A549 (cell line): ENCODE data around the gene TCP11L1. TPM values are rescaled to one million over a fixed set of nuclear protein-coding genes. Genes with fewer than 3 reads are reported as not detected.

Experiments
- ATAC-seq, 2 experiments: fragments of 200-7000 bp in 1 of 2; fragments of >200 bp in 1 of 2; cut with Nextera tagmentation in 1 of 2; cut with Tn5 transposase in 1 of 2; 3 replicates each; pipeline versions ENCODE4 v1.8.0 to v1.9.1; 2018 to 2020; ENCODE audit warnings: mild to moderate bottlenecking in 1 of 2, moderate library complexity in 1 of 2
- CTCF ChIA-PET: fragments of 300-600 bp; sonication (Branson Sonifier 250); formaldehyde crosslinking; extraction: SDS; loops from one replicate; lab custom pipeline; 2021; ENCODE audit warnings: antibody characterized with exemption, inconsistent platforms; lab: Yijun Ruan, JAX
- POLR2A ChIA-PET: fragments of 350-600 bp; formaldehyde crosslinking; extraction: SDS; loops from one replicate; lab custom pipeline; 2021; ENCODE audit warnings: antibody characterized with exemption, inconsistent platforms; lab: Yijun Ruan, JAX
- DNase-seq, 2 experiments: peaks; one replicate each; pipeline versions ENCODE4 v3.0.0 to v3.0.0-alpha.2; 2011 to 2016; ENCODE audit warnings: low read depth in 1 of 2, low spot score in 1 of 2
- FAIRE-seq: peaks from 2 replicates; lab custom pipeline; 2011; peaks lifted over from hg19 to GRCh38; lab: Jason Lieb, UNC
- H3K27ac ChIP-seq, 2 experiments: fragments of >200 bp; sonication (Bioruptor Twin); formaldehyde crosslinking; 3 replicates each; pipeline ENCODE4 v1.5.1; 2016 to 2017
- H3K4me1 ChIP-seq: fragments of >200 bp; sonication (Bioruptor Twin); formaldehyde crosslinking; 3 replicates; pipeline ENCODE4 v1.6.1; 2016
- H3K4me2 ChIP-seq: fragments of >200 bp; sonication (Bioruptor Twin); formaldehyde crosslinking; 3 replicates; pipeline ENCODE4 v1.6.1; 2016
- H3K4me3 ChIP-seq: fragments of >200 bp; sonication (Bioruptor Twin); formaldehyde crosslinking; 3 replicates; pipeline ENCODE4 v1.5.1; 2016
- H3K9me3 ChIP-seq: fragments of >200 bp; sonication (Bioruptor Twin); formaldehyde crosslinking; 3 replicates; pipeline ENCODE4 v1.6.1; 2016
- CEBPB ChIP-seq, 2 experiments: fragments of >200 bp in 1 of 2; sonication (Bioruptor Twin) in 1 of 2; formaldehyde crosslinking in 1 of 2; IDR thresholded peaks; 2 replicates each; pipeline ENCODE4 v1.6.1; 2012 to 2016
- E2F6 ChIP-seq: IDR thresholded peaks from 2 replicates; pipeline ENCODE4 v1.6.1; 2012; ENCODE audit warnings: low read depth, borderline replicate concordance
- ESRRA ChIP-seq: fragments of 150-350 bp; IDR thresholded peaks from 2 replicates; pipeline ENCODE4 v1.6.1; 2014; ENCODE audit warnings: mild to moderate bottlenecking, low read length, borderline replicate concordance
- FOSL2 ChIP-seq, 2 experiments: fragments of 450-650 bp in 1 of 2; fragments of >200 bp in 1 of 2; sonication (Bioruptor Twin) in 1 of 2; formaldehyde crosslinking; IDR thresholded peaks; 2 replicates each; pipeline versions ENCODE4 v1.5.0 to v1.6.1; 2016 to 2020; ENCODE audit warnings: mild to moderate bottlenecking in 1 of 2, moderate library complexity in 1 of 2
- FOXS1 ChIP-seq: fragments of 250-450 bp; sonication (Bioruptor Pico); IDR thresholded peaks from 2 replicates; pipeline ENCODE4 v1.5.0; 2020; ENCODE audit warnings: mild to moderate bottlenecking, moderate library complexity
- GATA3 ChIP-seq: IDR thresholded peaks from 2 replicates; pipeline ENCODE4 v1.6.1; 2012; ENCODE audit warnings: borderline replicate concordance
- HES2 ChIP-seq: fragments of >200 bp; sonication (Bioruptor Twin); formaldehyde crosslinking; IDR thresholded peaks from 2 replicates; pipeline ENCODE4 v1.6.1; 2016
- HMGXB4 ChIP-seq: fragments of 250-450 bp; sonication (Bioruptor Pico); IDR thresholded peaks from 2 replicates; pipeline ENCODE4 v1.5.0; 2021; ENCODE audit warnings: mild to moderate bottlenecking, moderate library complexity, borderline replicate concordance
- HOXB5 ChIP-seq: fragments of 250-450 bp; sonication (Bioruptor Pico); IDR thresholded peaks from 2 replicates; pipeline ENCODE4 v1.5.0; 2020; ENCODE audit warnings: mild to moderate bottlenecking, moderate library complexity
- MAFK ChIP-seq: fragments of 450-650 bp; IDR thresholded peaks from 2 replicates; pipeline ENCODE4 v1.6.1; 2014; ENCODE audit not compliant: partially characterized antibody
- MAX ChIP-seq: IDR thresholded peaks from 2 replicates; pipeline ENCODE4 v1.6.1; 2012
- MAZ ChIP-seq: fragments of 150-350 bp; IDR thresholded peaks from 2 replicates; pipeline ENCODE4 v1.6.1; 2014; ENCODE audit warnings: antibody characterized with exemption, low read depth, low read length, borderline replicate concordance
- NFE2L2 ChIP-seq: fragments of 150-350 bp; conservative IDR thresholded peaks from 2 replicates; pipeline ENCODE4 v1.6.1; 2014; ENCODE audit warnings: low read length
- NPAS2 ChIP-seq: fragments of 250-450 bp; sonication (Bioruptor Pico); IDR thresholded peaks from 2 replicates; pipeline ENCODE4 v1.8.0; 2022; ENCODE audit warnings: mild to moderate bottlenecking, moderate library complexity, borderline replicate concordance
- NR3C1 ChIP-seq: fragments of >200 bp; sonication (Bioruptor Twin); formaldehyde crosslinking; IDR thresholded peaks from 3 replicates; pipeline ENCODE4 v1.6.1; 2017
- RAD21 ChIP-seq, 2 experiments: fragments of >200 bp in 1 of 2; sonication (Bioruptor Twin) in 1 of 2; formaldehyde crosslinking in 1 of 2; IDR thresholded peaks in 1 of 2; conservative IDR thresholded peaks in 1 of 2; 2 replicates in 1 of 2; 3 replicates in 1 of 2; pipeline ENCODE4 v1.6.1; 2012 to 2018; ENCODE audit warnings: inconsistent platforms in 1 of 2
- RARB ChIP-seq: fragments of 250-450 bp; sonication (Bioruptor Pico); IDR thresholded peaks from 2 replicates; pipeline ENCODE4 v1.8.0; 2021; ENCODE audit warnings: mild to moderate bottlenecking, moderate library complexity
- REST ChIP-seq: fragments of 200-600 bp; sonication (generic); IDR thresholded peaks from 2 replicates; pipeline ENCODE4 v1.6.1; 2016; ENCODE audit warnings: antibody characterized with exemption, mild to moderate bottlenecking, moderate library complexity
- RNF2 ChIP-seq: fragments of 200-600 bp; sonication (generic); IDR thresholded peaks from 2 replicates; pipeline ENCODE4 v1.6.1; 2016; ENCODE audit warnings: low read depth, mild to moderate bottlenecking, antibody characterized with exemption, moderate library complexity, borderline replicate concordance
- TFCP2L1 ChIP-seq: fragments of 250-450 bp; sonication (Bioruptor Pico); IDR thresholded peaks from 2 replicates; pipeline ENCODE4 v1.5.0; 2021; ENCODE audit warnings: mild to moderate bottlenecking
- USF2 ChIP-seq: fragments of 450-650 bp; IDR thresholded peaks from 2 replicates; pipeline ENCODE4 v1.6.1; 2014; ENCODE audit warnings: antibody characterized with exemption
- ZC3H11A ChIP-seq: fragments of 450-650 bp; IDR thresholded peaks from 2 replicates; pipeline ENCODE4 v1.6.1; 2014; ENCODE audit warnings: antibody characterized with exemption, mild to moderate bottlenecking
- ZNF302 ChIP-seq: fragments of 250-450 bp; sonication (Bioruptor Pico); IDR thresholded peaks from 2 replicates; pipeline ENCODE4 v1.9.0; 2021; ENCODE audit warnings: inconsistent platforms, mild to moderate bottlenecking, moderate library complexity
- WGBS: methylation state at CpG from one replicate; pipeline ENCODE4 v1.1.6; 2017; ENCODE audit errors: missing lambda C conversion rate; 5-methylcytosine and 5-hydroxymethylcytosine counted together
- polyA plus RNA-seq, 4 experiments: library from polyadenylated mRNA; depleted of rRNA in 3 of 4; stranded (reverse); fragments of >200 nt; fragmentation: RNase III in 1 of 4; extraction: RNeasy Plus Mini Kit Qiagen cat#74134 plus additional on column Dnase treatment in 1 of 4; gene quantifications; 2 replicates in 3 of 4; 3 replicates in 1 of 4; pipeline ENCODE4 v1.2.3, GENCODE V29; 2011 to 2017

The TCP11L1 gene
- polyA plus RNA-seq, 2 of the 4 experiments (the other 2 are of a cell fraction): 30.3 to 42.1 TPM

- 98% methylated on average over 3 of the region's 3 CpGs for WGBS
- CTCF ChIA-PET: interaction anchor here (0.8 to 2.5 kb wide), 6 partner anchors 9 to 100 kb away, joined by 3 to 13 read pairs (median 4); partner anchors contain the start of genes DEPDC7 and TCP11L1
- peak overlapping the region; percentile 50 for H3K4me2 ChIP-seq
These were observed 20.9 kb downstream of the TCP11L1 start for GRCh38 chr11:33060271-33060670.

GRCh38 chr11:33062137-33062536 is 22.8 kb downstream of the TCP11L1 start:
- WGBS: 37% methylated on average over 5 of the region's 5 CpGs
- CTCF ChIA-PET: interaction anchor here (0.8 to 2.5 kb wide), 8 partner anchors 7 to 169 kb away, joined by 3 to 13 read pairs (median 4); partner anchors contain the start of gene TCP11L1
- Histone ChIP-seq H3K4me1 (peaks cover 81% of the 10 kb centered on the region), H3K27ac (peak overlapping the region; percentile 85 to 88), H3K4me2 (peak overlapping the region; percentile 50), H3K9me3 (no peaks in the 10 kb centered on the region), H3K4me3 (no peak overlapping the region)
- ATAC-seq (no peak), FAIRE-seq (no peak), DNase-seq (peak in 1 of 2 experiments; percentile 37)
- POLR2A ChIA-PET: interaction anchor here (1.3 to 4.2 kb wide), 3 partner anchors 18 to 46 kb away, joined by 5 to 34 read pairs (median 7); partner anchors contain the start of gene TCP11L1
- TF ChIP-seq HOXB5 (no peak), FOSL2 (IDR thresholded peaks at IDR 0.05) (no peak), FOSL2 (CRISPR knock-in tag; IDR thresholded peaks at IDR 0.05) (no peak), REST (no peak), TFCP2L1 (CRISPR knock-in tag) (no peak), HMGXB4 (CRISPR knock-in tag) (no peak), E2F6 (no peak), CEBPB (IDR thresholded peaks at IDR 0.05) (no peak), NR3C1 (no peak), GATA3 (no peak), HES2 (no peak), RNF2 (no peak), MAFK (no peak), MAZ (no peak), RARB (CRISPR knock-in tag) (no peak), RAD21 (conservative IDR thresholded peaks at IDR 0.05 in 1 of 2, IDR thresholded peaks at IDR 0.05 in 1 of 2) (no peak), NPAS2 (CRISPR knock-in tag) (no peak), ZNF302 (CRISPR knock-in tag) (no peak), USF2 (no peak), MAX (no peak)

More at GRCh38 chr11:33060271-33060670, 20.9 kb downstream of the TCP11L1 start:
- TF ChIP-seq ESRRA (no peak), FOXS1 (no peak), ZC3H11A (0 out of 2 replicates have a peak, but pooled peaks have one; percentile 3), NFE2L2 (no peak), USF2 (no peak)
- TF ChIP-seq, all 56 proteins: peak for 1
- H3K4me3 ChIP-seq: no peak overlapping the region
- peaks cover 96% of the 10 kb centered on the region for H3K4me1 ChIP-seq
- FAIRE-seq (no peak), DNase-seq (no peak), ATAC-seq (peak in 1 of 2 experiments; percentile 19; a peak in 1 of 6 replicates)
- peak overlapping the region; percentile 85 to 88 for H3K27ac ChIP-seq
- POLR2A ChIA-PET: interaction anchor here (1.4 to 4.2 kb wide), 3 partner anchors 14 to 167 kb away, joined by 5 to 34 read pairs (median 6); partner anchors contain the start of genes QSER1 and TCP11L1
- no peaks in the 10 kb centered on the region for H3K9me3 ChIP-seq
